ENCODE measurements around the gene SEPTIN1.
"Not testable (repeated sequence)": the region's sequence is repeated elsewhere in the genome, so short reads cannot be mapped to it uniquely, and the experiment has no call there.

The SEPTIN1 gene

GRCh38 chr16:30353438-30354129 is 28.8 kb downstream of the SEPTIN1 start:
- peaks cover 25 to 52% of the 10 kb centered on the region in 2 donors for H3K36me3 ChIP-seq (ENCODE audit: control insufficient read depth in 1 of 2, insufficient read depth in 2 of 2, low read length in 2 of 2)
- H3K4me1 ChIP-seq (ENCODE audit: control insufficient read depth in 1 of 2, insufficient read depth in 2 of 2, low read length in 2 of 2) = peaks cover 10 to 55% of the 10 kb centered on the region in 2 donors
- H3K9me3 ChIP-seq (ENCODE audit: control insufficient read depth in 1 of 2, low read length in 2 of 2) = no peaks in the 10 kb centered on the region
- peak overlapping the region; percentile 99 for H3K27ac ChIP-seq (ENCODE audit: low read length)
- peak overlapping the region; percentile 87 to 97 for H3K4me3 ChIP-seq (ENCODE audit: low read depth in 1 of 2, low read length in 2 of 2)
- no peaks in the 10 kb centered on the region for H3K27me3 ChIP-seq (ENCODE audit: low read depth, low read length)

- no peaks in the 10 kb centered on the region for H3K27me3 ChIP-seq (ENCODE audit: low read depth, low read length)
- peaks cover 22 to 44% of the 10 kb centered on the region in 2 donors for H3K36me3 ChIP-seq (ENCODE audit: control insufficient read depth in 1 of 2, insufficient read depth in 2 of 2, low read length in 2 of 2)
- H3K9me3 ChIP-seq (ENCODE audit: control insufficient read depth in 1 of 2, low read length in 2 of 2) = no peaks in the 10 kb centered on the region
- H3K4me1 ChIP-seq (ENCODE audit: control insufficient read depth in 1 of 2, insufficient read depth in 2 of 2, low read length in 2 of 2) = peaks cover 10 to 55% of the 10 kb centered on the region in 2 donors
- H3K4me3 ChIP-seq (ENCODE audit: low read depth in 1 of 2, low read length in 2 of 2) = no peak overlapping the region
- peak overlapping the region; percentile 70 for H3K27ac ChIP-seq (ENCODE audit: low read length)
These were observed 29.6 kb downstream of the SEPTIN1 start for GRCh38 chr16:30352488-30353401.

- Histone ChIP-seq H3K4me3 (ENCODE audit: low read depth in 1 of 2, low read length in 2 of 2) (no peak overlapping the region), H3K27me3 (ENCODE audit: low read depth, low read length) (no peaks in the 10 kb centered on the region), H3K36me3 (ENCODE audit: control insufficient read depth in 1 of 2, insufficient read depth in 2 of 2, low read length in 2 of 2) (peaks cover 22 to 35% of the 10 kb centered on the region in 2 donors), H3K4me1 (ENCODE audit: control insufficient read depth in 1 of 2, insufficient read depth in 2 of 2, low read length in 2 of 2) (peaks cover 10 to 46% of the 10 kb centered on the region in 2 donors), H3K27ac (ENCODE audit: low read length) (peak overlapping the region; percentile 70), H3K9me3 (ENCODE audit: control insufficient read depth in 1 of 2, low read length in 2 of 2) (no peaks in the 10 kb centered on the region)
These were observed 30.6 kb downstream of the SEPTIN1 start for GRCh38 chr16:30351586-30352419.

- peaks cover 22 to 34% of the 10 kb centered on the region in 2 donors for H3K36me3 ChIP-seq (ENCODE audit: control insufficient read depth in 1 of 2, insufficient read depth in 2 of 2, low read length in 2 of 2)
These were observed 31.3 kb downstream of the SEPTIN1 start for GRCh38 chr16:30351001-30351441.

GRCh38 chr16:30350134-30350871 is 32.1 kb downstream of the SEPTIN1 start:
- H3K27ac ChIP-seq (ENCODE audit: low read length) = no peak overlapping the region
- peaks cover 10 to 33% of the 10 kb centered on the region in 2 donors for H3K4me1 ChIP-seq (ENCODE audit: control insufficient read depth in 1 of 2, insufficient read depth in 2 of 2, low read length in 2 of 2)

More at GRCh38 chr16:30351001-30351441, 31.3 kb downstream of the SEPTIN1 start:
- Histone ChIP-seq H3K4me1 (ENCODE audit: control insufficient read depth in 1 of 2, insufficient read depth in 2 of 2, low read length in 2 of 2) (peaks cover 10 to 38% of the 10 kb centered on the region in 2 donors), H3K4me3 (ENCODE audit: low read depth in 1 of 2, low read length in 2 of 2) (no peak overlapping the region), H3K9me3 (ENCODE audit: control insufficient read depth in 1 of 2, low read length in 2 of 2) (no peaks in the 10 kb centered on the region), H3K27me3 (ENCODE audit: low read depth, low read length) (no peaks in the 10 kb centered on the region), H3K27ac (ENCODE audit: low read length) (no peak overlapping the region)

GRCh38 chr16:30349675-30350074 is 32.7 kb downstream of the SEPTIN1 start:
- H3K4me1 ChIP-seq (ENCODE audit: control insufficient read depth in 1 of 2, insufficient read depth in 2 of 2, low read length in 2 of 2) = peaks cover 10 to 33% of the 10 kb centered on the region in 2 donors

More at GRCh38 chr16:30350134-30350871, 32.1 kb downstream of the SEPTIN1 start:
- no peak overlapping the region for H3K4me3 ChIP-seq (ENCODE audit: low read depth in 1 of 2, low read length in 2 of 2)
- no peaks in the 10 kb centered on the region for H3K9me3 ChIP-seq (ENCODE audit: control insufficient read depth in 1 of 2, low read length in 2 of 2)
- H3K36me3 ChIP-seq (ENCODE audit: control insufficient read depth in 1 of 2, insufficient read depth in 2 of 2, low read length in 2 of 2) = peaks cover 22 to 34% of the 10 kb centered on the region in 2 donors
- H3K27me3 ChIP-seq (ENCODE audit: low read depth, low read length) = no peaks in the 10 kb centered on the region

GRCh38 chr16:30348929-30349328 is 33.4 kb downstream of the SEPTIN1 start:
- H3K36me3 ChIP-seq (ENCODE audit: control insufficient read depth in 1 of 2, insufficient read depth in 2 of 2, low read length in 2 of 2) = peaks cover 22 to 34% of the 10 kb centered on the region in 2 donors
- no peaks in the 10 kb centered on the region for H3K27me3 ChIP-seq (ENCODE audit: low read depth, low read length)
- H3K9me3 ChIP-seq (ENCODE audit: control insufficient read depth in 1 of 2, low read length in 2 of 2) = no peaks in the 10 kb centered on the region
- H3K4me3 ChIP-seq (ENCODE audit: low read depth in 1 of 2, low read length in 2 of 2) = no peak overlapping the region
- H3K27ac ChIP-seq (ENCODE audit: low read length) = no peak overlapping the region
- H3K4me1 ChIP-seq (ENCODE audit: control insufficient read depth in 1 of 2, insufficient read depth in 2 of 2, low read length in 2 of 2) = peaks cover 7 to 27% of the 10 kb centered on the region in 2 donors

More at GRCh38 chr16:30349675-30350074, 32.7 kb downstream of the SEPTIN1 start:
- no peak overlapping the region for H3K27ac ChIP-seq (ENCODE audit: low read length)
- H3K36me3 ChIP-seq (ENCODE audit: control insufficient read depth in 1 of 2, insufficient read depth in 2 of 2, low read length in 2 of 2) = peaks cover 22 to 34% of the 10 kb centered on the region in 2 donors
- no peaks in the 10 kb centered on the region for H3K27me3 ChIP-seq (ENCODE audit: low read depth, low read length)
- H3K9me3 ChIP-seq (ENCODE audit: control insufficient read depth in 1 of 2, low read length in 2 of 2) = no peaks in the 10 kb centered on the region
- H3K4me3 ChIP-seq (ENCODE audit: low read depth in 1 of 2, low read length in 2 of 2) = no peak overlapping the region

- no peak overlapping the region for H3K27ac ChIP-seq (ENCODE audit: low read length)
- peaks cover 22 to 25% of the 10 kb centered on the region in 2 donors for H3K36me3 ChIP-seq (ENCODE audit: control insufficient read depth in 1 of 2, insufficient read depth in 2 of 2, low read length in 2 of 2)
- no peak overlapping the region for H3K4me3 ChIP-seq (ENCODE audit: low read depth in 1 of 2, low read length in 2 of 2)
- H3K9me3 ChIP-seq (ENCODE audit: control insufficient read depth in 1 of 2, low read length in 2 of 2) = no peaks in the 10 kb centered on the region
- no peaks in the 10 kb centered on the region for H3K27me3 ChIP-seq (ENCODE audit: low read depth, low read length)
- H3K4me1 ChIP-seq (ENCODE audit: control insufficient read depth in 1 of 2, insufficient read depth in 2 of 2, low read length in 2 of 2) = peaks cover 4 to 19% of the 10 kb centered on the region in 2 donors
These were observed 34.2 kb downstream of the SEPTIN1 start for GRCh38 chr16:30348113-30348512.

GRCh38 chr16:30346286-30346685 is 36.1 kb downstream of the SEPTIN1 start:
- Histone ChIP-seq H3K4me1 (ENCODE audit: control insufficient read depth in 1 of 2, insufficient read depth in 2 of 2, low read length in 2 of 2) (peaks cover 0 to under 1% of the 10 kb centered on the region in 2 donors), H3K27ac (ENCODE audit: low read length) (no peak overlapping the region), H3K4me3 (ENCODE audit: low read depth in 1 of 2, low read length in 2 of 2) (no peak overlapping the region), H3K9me3 (ENCODE audit: control insufficient read depth in 1 of 2, low read length in 2 of 2) (no peaks in the 10 kb centered on the region), H3K36me3 (ENCODE audit: control insufficient read depth in 1 of 2, insufficient read depth in 2 of 2, low read length in 2 of 2) (peaks cover 8 to 10% of the 10 kb centered on the region in 2 donors), H3K27me3 (ENCODE audit: low read depth, low read length) (no peaks in the 10 kb centered on the region)

GRCh38 chr16:30343491-30343820 is 38.9 kb downstream of the SEPTIN1 start:
- H3K9me3 ChIP-seq (ENCODE audit: control insufficient read depth in 1 of 2, low read length in 2 of 2); H3K36me3 ChIP-seq (ENCODE audit: control insufficient read depth in 1 of 2, insufficient read depth in 2 of 2, low read length in 2 of 2); H3K27me3 ChIP-seq (ENCODE audit: low read depth, low read length); H3K4me3 ChIP-seq (ENCODE audit: low read depth in 1 of 2, low read length in 2 of 2); H3K4me1 ChIP-seq (ENCODE audit: control insufficient read depth in 1 of 2, insufficient read depth in 2 of 2, low read length in 2 of 2); H3K27ac ChIP-seq (ENCODE audit: low read length): not testable (repeated sequence)

Data from muscle layer of duodenum (tissue), 2 donors.